Measurements from ENCODE around the gene LKAAEAR1.

DNA sequence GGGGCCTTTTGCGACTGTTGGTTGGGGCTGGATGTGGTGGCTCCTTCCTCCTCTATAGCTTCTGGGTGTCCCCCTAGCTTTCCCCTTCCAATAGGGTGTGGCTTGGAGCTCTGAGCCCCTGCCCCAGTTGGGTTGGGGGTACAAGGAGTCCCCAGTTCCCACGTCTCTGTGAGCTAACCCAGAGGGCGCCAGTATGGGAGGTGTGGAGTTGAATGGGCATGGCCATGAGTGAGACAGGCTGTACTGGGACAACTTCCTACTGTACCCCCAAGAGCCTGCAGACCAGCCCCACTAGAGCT, 47.0 kb downstream of the LKAAEAR1 start:
- TF ChIP-seq POLR2A (IDR thresholded peaks at IDR 0.05) (no peak), CTCF (IDR thresholded peaks at IDR 0.05) (no peak), POLR2AphosphoS5 (IDR thresholded peaks at IDR 0.05) (no peak)
